ENCODE data around the gene TIMM23.
"Not testable (repeated sequence)": the region's sequence is repeated elsewhere in the genome, so short reads cannot be mapped to it uniquely, and the experiment has no call there.

Gene TIMM23, protein sequence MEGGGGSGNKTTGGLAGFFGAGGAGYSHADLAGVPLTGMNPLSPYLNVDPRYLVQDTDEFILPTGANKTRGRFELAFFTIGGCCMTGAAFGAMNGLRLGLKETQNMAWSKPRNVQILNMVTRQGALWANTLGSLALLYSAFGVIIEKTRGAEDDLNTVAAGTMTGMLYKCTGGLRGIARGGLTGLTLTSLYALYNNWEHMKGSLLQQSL

DNA sequence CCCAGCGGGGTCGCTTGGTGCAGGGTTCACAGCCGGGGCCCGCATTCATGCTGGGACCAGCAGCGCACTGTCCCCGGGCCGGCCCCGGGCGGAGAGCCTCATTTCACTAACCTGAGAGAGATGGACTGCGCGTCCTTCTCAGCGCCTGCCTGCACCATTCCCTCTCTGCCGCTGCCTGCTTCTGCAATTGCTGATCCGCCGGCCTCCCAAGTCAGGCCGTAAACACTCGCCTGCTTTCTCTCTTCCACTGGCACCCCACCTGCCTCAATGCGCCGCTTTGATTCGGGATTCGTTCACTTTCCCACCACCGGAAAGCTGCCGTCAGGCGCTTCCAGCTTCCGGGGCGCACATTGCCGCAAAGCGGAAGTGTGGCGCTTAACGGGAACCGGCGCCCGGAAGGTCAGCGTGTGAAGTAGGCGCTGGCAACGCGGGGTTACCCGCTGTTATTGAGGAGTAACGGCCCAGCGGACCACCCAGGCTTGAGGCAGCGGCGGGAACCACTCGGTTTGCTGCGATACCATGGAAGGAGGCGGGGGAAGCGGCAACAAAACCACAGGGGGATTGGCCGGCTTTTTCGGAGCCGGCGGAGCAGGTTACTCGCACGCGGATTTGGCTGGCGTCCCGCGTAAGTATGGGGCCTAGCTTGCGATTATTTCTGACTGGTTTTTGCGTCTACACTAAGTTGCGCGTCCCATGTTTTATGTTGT is at the start of gene TIMM23:
TIMM23 (plus strand) TSS at position 384 of the 707 bp plus-strand sequence; CDS start at position 520, 136 bp downstream.
- not testable (repeated sequence) for H3K36me3 ChIP-seq (replicated peaks; ENCODE audit: low read depth, low read length); H4K20me1 ChIP-seq (ENCODE audit: insufficient read depth, low read length); H3K9me3 ChIP-seq (ENCODE audit: insufficient read depth, low read length)

DNA sequence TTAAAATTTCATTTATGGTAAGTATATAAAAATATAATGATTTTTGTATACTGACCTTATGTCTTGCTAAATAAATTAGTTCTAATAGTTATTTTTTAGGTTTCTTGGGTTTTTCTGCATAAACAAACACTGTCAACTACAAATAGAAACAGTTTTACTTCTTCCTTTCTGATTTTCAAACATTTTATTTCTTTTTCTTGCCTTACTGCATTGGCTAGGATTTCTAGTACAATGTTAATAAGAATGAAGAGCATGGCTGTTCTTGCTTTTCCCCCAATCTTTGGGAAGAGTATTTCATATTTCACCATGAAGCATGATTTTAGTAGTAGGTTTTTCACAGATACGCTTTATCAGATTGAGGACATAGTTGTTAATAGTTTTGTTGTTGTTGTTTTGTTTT is 45.5 kb upstream of the TIMM23 start:
- not testable (repeated sequence) for H3K4me3 ChIP-seq (ENCODE audit: low read length); H3K27ac ChIP-seq (ENCODE audit: low read length); H3K4me1 ChIP-seq (ENCODE audit: low read length); H3K4me2 ChIP-seq (ENCODE audit: low read length); H3K9ac ChIP-seq (ENCODE audit: low read length); H3K36me3 ChIP-seq (replicated peaks; ENCODE audit: low read depth, low read length); H4K20me1 ChIP-seq (ENCODE audit: insufficient read depth, low read length); H3K9me3 ChIP-seq (ENCODE audit: insufficient read depth, low read length); H3K79me2 ChIP-seq (ENCODE audit: low read length); H3K27me3 ChIP-seq (ENCODE audit: low read depth, low read length); H2AFZ ChIP-seq (ENCODE audit: low read depth, low read length)

More for the DNA sequence above, at the start of gene TIMM23:
- Histone ChIP-seq H3K9ac (ENCODE audit: low read length) (peak within 1 kb of the TSS; percentile 74), H3K27ac (ENCODE audit: low read length) (peak within 1 kb of the TSS; percentile 28; the same call in 1 of the 2 replicates), H3K79me2 (ENCODE audit: low read length) (peaks cover 63% of the 10 kb centered on the region), H3K4me2 (ENCODE audit: low read length) (peak within 1 kb of the TSS; percentile 66), H3K4me3 (ENCODE audit: low read length) (peak within 1 kb of the TSS; percentile 84)
- H2AFZ ChIP-seq (ENCODE audit: low read depth, low read length); H3K27me3 ChIP-seq (ENCODE audit: low read depth, low read length); H3K4me1 ChIP-seq (ENCODE audit: low read length): not testable (repeated sequence)

DNA sequence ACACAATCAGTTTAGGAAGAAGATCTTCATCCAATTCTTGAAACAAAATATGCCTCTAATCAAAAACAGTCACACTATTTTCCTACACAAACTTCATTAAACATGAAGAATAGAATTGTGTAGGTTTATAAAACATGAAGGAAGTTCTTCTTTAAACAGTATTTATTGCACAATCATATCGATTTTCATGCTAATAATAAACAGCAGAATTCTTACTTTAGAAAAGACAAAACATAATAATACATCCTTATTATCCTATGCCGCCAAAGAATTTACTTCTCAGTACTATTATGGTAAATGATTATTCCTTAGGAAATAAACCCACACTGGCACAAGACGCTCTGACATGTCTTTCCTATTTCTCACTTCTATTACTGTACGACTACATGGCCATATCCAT is 41.0 kb upstream of the TIMM23 start:
- H3K9ac ChIP-seq (ENCODE audit: low read length); H3K79me2 ChIP-seq (ENCODE audit: low read length); H3K27me3 ChIP-seq (ENCODE audit: low read depth, low read length); H4K20me1 ChIP-seq (ENCODE audit: insufficient read depth, low read length); H3K27ac ChIP-seq (ENCODE audit: low read length); H2AFZ ChIP-seq (ENCODE audit: low read depth, low read length); H3K36me3 ChIP-seq (replicated peaks; ENCODE audit: low read depth, low read length); H3K9me3 ChIP-seq (ENCODE audit: insufficient read depth, low read length); H3K4me2 ChIP-seq (ENCODE audit: low read length); H3K4me1 ChIP-seq (ENCODE audit: low read length); H3K4me3 ChIP-seq (ENCODE audit: low read length): not testable (repeated sequence)

DNA sequence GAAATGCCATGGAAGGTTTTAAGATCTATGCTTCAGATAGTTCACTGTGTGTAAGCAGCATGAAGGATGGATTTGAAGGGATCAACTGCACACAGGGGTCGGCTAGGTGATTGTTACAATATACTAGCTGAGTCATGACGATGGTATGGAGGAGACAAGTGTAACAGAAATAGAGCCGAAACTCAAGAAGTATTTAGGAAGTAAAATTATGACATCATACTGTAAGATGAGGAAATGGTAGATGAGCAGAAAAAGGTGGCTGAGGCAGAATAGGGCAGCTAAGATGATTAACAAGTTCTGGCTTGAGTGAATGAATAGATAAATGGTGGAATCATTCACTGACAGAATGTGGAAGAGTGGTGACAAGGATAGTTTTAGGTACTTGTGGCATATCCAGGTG is 37.5 kb upstream of the TIMM23 start:
- not testable (repeated sequence) for H3K4me3 ChIP-seq (ENCODE audit: low read length); H3K27me3 ChIP-seq (ENCODE audit: low read depth, low read length); H4K20me1 ChIP-seq (ENCODE audit: insufficient read depth, low read length); H3K9ac ChIP-seq (ENCODE audit: low read length); H3K4me1 ChIP-seq (ENCODE audit: low read length); H2AFZ ChIP-seq (ENCODE audit: low read depth, low read length); H3K27ac ChIP-seq (ENCODE audit: low read length); H3K36me3 ChIP-seq (replicated peaks; ENCODE audit: low read depth, low read length); H3K9me3 ChIP-seq (ENCODE audit: insufficient read depth, low read length); H3K79me2 ChIP-seq (ENCODE audit: low read length); H3K4me2 ChIP-seq (ENCODE audit: low read length)

DNA sequence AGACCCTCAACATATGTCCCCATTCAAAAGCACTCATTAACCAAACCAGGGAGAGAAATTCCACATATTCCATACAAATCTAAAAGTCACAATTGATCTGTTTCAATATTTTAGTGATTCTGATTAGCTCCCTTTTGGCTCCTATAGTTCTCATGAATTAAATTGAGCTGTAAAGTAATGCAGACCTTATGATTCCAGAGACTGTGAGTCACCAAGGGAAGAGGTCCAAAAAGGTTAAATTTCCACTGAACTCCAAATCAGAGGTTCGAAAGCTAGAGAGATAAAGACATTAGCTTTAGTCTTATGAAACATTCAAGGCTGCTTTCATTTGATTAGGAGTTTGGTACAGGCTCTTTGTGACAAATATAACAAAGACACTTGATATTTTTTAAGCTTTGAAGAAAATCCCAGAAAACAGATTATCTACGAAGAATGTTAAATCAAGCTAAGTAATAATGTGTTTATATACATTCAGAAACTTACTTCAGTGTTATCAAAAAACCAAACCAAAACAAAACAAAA is 33.1 kb upstream of the TIMM23 start:
- H2AFZ ChIP-seq (ENCODE audit: low read depth, low read length); H3K27ac ChIP-seq (ENCODE audit: low read length); H3K4me2 ChIP-seq (ENCODE audit: low read length); H3K4me1 ChIP-seq (ENCODE audit: low read length); H3K27me3 ChIP-seq (ENCODE audit: low read depth, low read length); H3K9ac ChIP-seq (ENCODE audit: low read length); H3K79me2 ChIP-seq (ENCODE audit: low read length); H4K20me1 ChIP-seq (ENCODE audit: insufficient read depth, low read length); H3K4me3 ChIP-seq (ENCODE audit: low read length); H3K9me3 ChIP-seq (ENCODE audit: insufficient read depth, low read length); H3K36me3 ChIP-seq (replicated peaks; ENCODE audit: low read depth, low read length): not testable (repeated sequence)

DNA sequence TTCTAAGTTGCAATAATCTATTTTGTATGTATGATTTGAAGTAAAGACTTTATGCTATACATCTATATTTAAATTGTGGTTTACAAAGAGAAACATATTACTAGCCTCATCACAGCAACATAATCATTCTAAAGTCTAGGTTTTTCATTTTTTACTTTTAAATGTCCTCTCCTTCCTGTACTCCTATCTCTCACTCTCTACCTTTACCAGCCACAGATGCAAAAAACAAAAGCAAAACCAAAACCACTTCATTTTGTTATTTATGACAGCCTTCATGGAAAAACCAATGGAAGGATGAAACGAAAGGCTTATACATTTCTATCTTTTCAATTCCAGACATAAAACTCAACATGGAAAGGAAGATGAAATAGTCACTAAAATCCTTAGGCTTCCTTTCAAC is 31.1 kb upstream of the TIMM23 start:
- not testable (repeated sequence) for H3K4me2 ChIP-seq (ENCODE audit: low read length); H3K27ac ChIP-seq (ENCODE audit: low read length); H3K27me3 ChIP-seq (ENCODE audit: low read depth, low read length); H2AFZ ChIP-seq (ENCODE audit: low read depth, low read length); H3K79me2 ChIP-seq (ENCODE audit: low read length); H3K9ac ChIP-seq (ENCODE audit: low read length); H4K20me1 ChIP-seq (ENCODE audit: insufficient read depth, low read length); H3K36me3 ChIP-seq (replicated peaks; ENCODE audit: low read depth, low read length); H3K4me1 ChIP-seq (ENCODE audit: low read length); H3K9me3 ChIP-seq (ENCODE audit: insufficient read depth, low read length); H3K4me3 ChIP-seq (ENCODE audit: low read length)

DNA sequence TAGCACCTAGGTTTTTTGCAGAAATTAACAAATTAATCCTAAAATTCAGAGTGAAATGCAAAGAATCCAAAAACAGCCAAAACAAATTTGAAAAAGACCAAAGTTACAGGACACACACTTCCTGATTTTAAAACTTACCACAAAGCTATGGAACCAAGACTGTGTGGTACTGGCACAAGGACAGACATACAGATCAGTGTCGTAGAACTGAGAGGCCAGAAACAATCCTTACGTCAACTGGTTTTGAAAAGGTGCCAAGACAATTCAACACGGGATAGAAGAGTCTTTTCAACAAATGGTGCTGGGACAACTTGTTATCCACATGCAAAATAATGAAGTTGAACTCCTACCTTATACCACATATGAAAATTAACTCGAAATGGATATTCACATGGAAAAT is 26.8 kb upstream of the TIMM23 start:
- H3K9me3 ChIP-seq (ENCODE audit: insufficient read depth, low read length), result not testable (repeated sequence)

DNA sequence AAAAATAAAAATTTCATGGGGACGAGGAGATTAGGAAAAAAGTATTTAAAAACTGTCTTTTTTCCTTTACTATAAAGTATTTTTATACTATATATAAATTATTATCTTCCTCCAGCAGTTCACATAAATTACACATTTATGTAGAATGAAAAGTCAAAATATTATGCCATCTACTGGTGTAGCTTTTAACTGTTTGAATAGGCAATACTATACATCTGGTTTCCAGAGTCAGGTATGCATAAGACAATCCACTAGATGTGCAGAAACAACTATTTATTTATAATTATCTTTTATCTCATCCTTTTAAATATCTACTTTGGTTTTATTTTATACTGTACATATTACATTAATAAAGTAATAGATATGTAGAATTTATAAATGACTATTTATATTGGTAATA is 24.9 kb upstream of the TIMM23 start:
- not testable (repeated sequence) for H3K4me2 ChIP-seq (ENCODE audit: low read length); H3K4me1 ChIP-seq (ENCODE audit: low read length); H3K27me3 ChIP-seq (ENCODE audit: low read depth, low read length); H3K36me3 ChIP-seq (replicated peaks; ENCODE audit: low read depth, low read length); H3K4me3 ChIP-seq (ENCODE audit: low read length); H3K9ac ChIP-seq (ENCODE audit: low read length); H2AFZ ChIP-seq (ENCODE audit: low read depth, low read length); H3K79me2 ChIP-seq (ENCODE audit: low read length); H4K20me1 ChIP-seq (ENCODE audit: insufficient read depth, low read length); H3K27ac ChIP-seq (ENCODE audit: low read length); H3K9me3 ChIP-seq (ENCODE audit: insufficient read depth, low read length)

More for the DNA sequence above, 26.8 kb upstream of the TIMM23 start:
- H3K4me2 ChIP-seq (ENCODE audit: low read length); H3K79me2 ChIP-seq (ENCODE audit: low read length); H2AFZ ChIP-seq (ENCODE audit: low read depth, low read length); H3K27me3 ChIP-seq (ENCODE audit: low read depth, low read length); H3K36me3 ChIP-seq (replicated peaks; ENCODE audit: low read depth, low read length); H3K4me1 ChIP-seq (ENCODE audit: low read length); H4K20me1 ChIP-seq (ENCODE audit: insufficient read depth, low read length); H3K27ac ChIP-seq (ENCODE audit: low read length); H3K4me3 ChIP-seq (ENCODE audit: low read length); H3K9ac ChIP-seq (ENCODE audit: low read length): not testable (repeated sequence)

DNA sequence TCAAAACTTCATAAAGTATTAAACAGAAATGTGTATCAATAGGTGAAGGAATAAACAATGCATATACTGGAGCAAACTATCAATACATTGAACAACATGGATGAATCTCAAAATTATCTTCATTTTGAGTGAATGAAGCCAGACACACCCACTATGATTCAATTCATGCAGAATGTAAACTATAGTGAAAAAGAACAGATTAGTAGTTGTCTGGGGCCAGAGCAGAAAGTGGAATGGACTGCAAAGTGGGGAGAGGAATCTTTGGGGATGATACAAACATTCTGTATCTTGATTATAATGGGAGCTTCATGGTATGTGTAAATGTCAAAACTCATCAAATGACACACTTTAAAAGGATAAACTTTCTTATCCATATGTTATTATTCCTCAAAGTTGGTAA is 23.5 kb upstream of the TIMM23 start:
- not testable (repeated sequence) for H3K4me2 ChIP-seq (ENCODE audit: low read length); H3K27me3 ChIP-seq (ENCODE audit: low read depth, low read length); H3K9me3 ChIP-seq (ENCODE audit: insufficient read depth, low read length); H2AFZ ChIP-seq (ENCODE audit: low read depth, low read length); H3K36me3 ChIP-seq (replicated peaks; ENCODE audit: low read depth, low read length); H4K20me1 ChIP-seq (ENCODE audit: insufficient read depth, low read length); H3K9ac ChIP-seq (ENCODE audit: low read length); H3K27ac ChIP-seq (ENCODE audit: low read length); H3K79me2 ChIP-seq (ENCODE audit: low read length); H3K4me3 ChIP-seq (ENCODE audit: low read length); H3K4me1 ChIP-seq (ENCODE audit: low read length)

Measured in OCI-LY3 (cell line).